GM12801 (cell line): Measurements from ENCODE around the gene KANK3.

Source experiments
- CTCF ChIP-seq: IDR thresholded peaks from one replicate; pipeline ENCODE4 v1.5.1; 2011; ENCODE audit warnings: control low read depth; ENCODE audit not compliant: insufficient read length; ENCODE audit errors: extremely low read depth

Gene KANK3

GRCh38 chr19:8358948-8359347 lies 15.9 kb upstream of the KANK3 start:
- no peak for TF ChIP-seq CTCF

- no peak for TF ChIP-seq CTCF
These were observed 14.0 kb upstream of the KANK3 start for GRCh38 chr19:8357007-8357521.

GRCh38 chr19:8355631-8356402 lies 12.8 kb upstream of the KANK3 start:
- TF ChIP-seq CTCF, result no peak

GRCh38 chr19:8352134-8352827 lies 9.2 kb upstream of the KANK3 start:
- TF ChIP-seq CTCF, result no peak

GRCh38 chr19:8343483-8343844 lies 402 bp upstream of the KANK3 start:
- TF ChIP-seq CTCF, result no peak

GRCh38 chr19:8342316-8342683 lies 762 bp downstream of the KANK3 start:
- no peak for TF ChIP-seq CTCF

- TF ChIP-seq CTCF, result no peak
These were observed 2.5 kb downstream of the KANK3 start for GRCh38 chr19:8340341-8341096.
